GM04503 (cell line): ENCODE data around the gene ADAM22.

Source experiments
- DNase-seq: peaks from one replicate; pipeline ENCODE4 v3.0.0-alpha.2; 2012; ENCODE audit warnings: low read depth

ADAM22 gene

DNA sequence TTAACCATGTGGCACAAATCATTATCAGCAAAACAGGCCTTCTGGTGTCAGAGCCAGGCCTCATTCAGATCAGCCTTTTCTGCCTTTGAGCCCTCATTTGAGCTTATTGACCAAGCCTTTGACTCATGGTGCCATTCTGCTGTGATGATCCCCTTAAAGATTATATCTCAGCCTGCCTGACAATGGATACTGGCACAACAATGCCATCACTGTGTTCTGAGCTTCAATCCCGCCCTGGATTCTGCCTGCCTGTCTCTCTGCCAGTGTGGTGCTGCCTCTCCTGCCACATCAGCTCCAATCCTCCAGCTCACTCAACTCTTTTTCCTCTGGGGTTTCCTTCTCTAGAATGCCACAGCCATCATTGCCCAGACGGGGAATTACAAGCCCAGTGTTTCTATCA is 233.2 kb downstream of the ADAM22 start:
- DNase-seq, result no peak

GRCh38 chr7:88167721-88168120 is 233.7 kb downstream of the ADAM22 start:
- DNase-seq, result no peak

- no peak for DNase-seq
Measured at GRCh38 chr7:88169717-88170320, 235.8 kb downstream of the ADAM22 start.

- no peak for DNase-seq
Measured at GRCh38 chr7:88172842-88173241, 238.8 kb downstream of the ADAM22 start.

GRCh38 chr7:88176190-88176589 is 242.1 kb downstream of the ADAM22 start:
- DNase-seq, result no peak

DNA sequence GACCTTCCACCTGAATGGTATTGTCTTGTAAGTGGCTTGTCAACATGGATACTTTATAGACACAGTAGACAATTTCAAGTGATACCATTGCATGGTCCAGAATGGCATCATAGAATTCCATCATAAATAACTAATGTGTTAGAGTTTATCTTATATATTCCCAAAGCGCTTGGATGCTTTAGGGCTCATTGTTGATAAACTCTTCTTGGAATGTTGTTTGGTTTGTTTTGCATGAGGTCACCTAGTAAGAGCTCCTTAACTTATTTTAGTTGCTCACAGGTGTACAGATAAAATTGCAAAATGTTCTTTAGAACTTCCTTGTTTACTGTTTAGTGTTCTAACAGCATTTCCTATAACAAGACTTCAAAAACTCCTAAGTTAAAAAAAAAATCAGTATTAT is 249.0 kb downstream of the ADAM22 start:
- no peak for DNase-seq

DNA sequence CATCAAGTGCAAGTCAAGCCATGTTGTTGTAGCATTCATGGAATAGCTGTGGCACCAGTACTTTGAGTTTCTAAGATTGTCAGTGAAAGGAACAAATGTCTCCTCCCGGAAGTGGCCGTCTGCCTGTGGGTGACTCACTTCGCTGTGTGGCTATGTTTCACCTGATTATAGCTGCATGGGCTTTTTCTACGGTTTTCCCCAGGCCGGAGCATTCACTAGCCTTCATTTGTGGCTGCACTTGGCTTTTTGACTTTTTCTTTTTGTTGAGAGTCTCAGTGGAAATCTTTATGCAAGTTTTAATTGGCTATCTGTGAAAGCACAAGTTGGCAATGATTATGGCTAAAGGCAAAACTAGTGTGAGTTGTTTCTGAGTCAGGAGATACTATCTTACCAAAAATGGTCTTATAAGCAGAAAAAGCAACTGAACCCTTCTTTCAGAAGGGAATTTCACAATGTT is 250.8 kb downstream of the ADAM22 start:
- no peak for DNase-seq

GRCh38 chr7:88185650-88186049 is 251.6 kb downstream of the ADAM22 start:
- no peak for DNase-seq

DNA sequence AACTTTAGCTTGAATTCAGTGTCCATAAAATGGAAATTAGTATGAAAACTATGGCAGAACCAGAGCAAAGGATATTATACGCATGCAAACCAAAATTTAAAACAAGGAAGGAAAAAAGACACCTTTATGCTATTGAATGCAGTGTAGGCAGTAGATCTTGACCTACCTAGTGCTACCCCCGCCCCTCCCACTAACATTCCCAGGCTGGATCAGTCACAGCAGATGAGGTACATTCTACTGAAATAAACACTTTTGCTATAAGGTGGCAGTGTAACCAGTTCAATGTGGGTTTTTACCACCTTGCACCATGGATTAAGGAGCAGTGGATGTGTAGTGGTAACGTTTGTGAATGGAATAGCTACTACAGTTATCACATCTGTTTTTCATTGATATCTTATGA is 257.9 kb downstream of the ADAM22 start:
- no peak for DNase-seq

- DNase-seq, result no peak
Measured at GRCh38 chr7:88200261-88200660, 266.2 kb downstream of the ADAM22 start.

DNA sequence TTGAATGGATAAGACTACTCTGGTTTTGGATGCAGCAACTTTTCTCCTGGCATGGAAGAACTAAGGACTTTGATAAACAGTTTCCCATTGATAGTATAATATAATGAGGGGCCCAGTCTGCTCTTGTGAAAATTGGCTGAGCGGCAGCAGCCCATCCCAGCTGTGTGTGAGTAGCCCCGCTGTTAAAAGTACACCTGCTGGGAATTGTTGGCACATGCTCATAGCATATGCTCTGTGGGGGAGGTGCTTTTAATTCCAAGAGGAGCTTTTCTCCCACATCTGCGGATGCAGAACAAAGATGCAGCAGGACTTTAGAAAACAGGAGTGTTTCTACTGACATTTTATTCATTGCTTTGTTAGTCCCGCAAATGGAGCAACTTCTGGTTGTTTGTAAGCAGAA is 266.7 kb downstream of the ADAM22 start:
- no peak for DNase-seq

- no peak for DNase-seq
Measured at GRCh38 chr7:88201305-88201704, 267.3 kb downstream of the ADAM22 start.

DNA sequence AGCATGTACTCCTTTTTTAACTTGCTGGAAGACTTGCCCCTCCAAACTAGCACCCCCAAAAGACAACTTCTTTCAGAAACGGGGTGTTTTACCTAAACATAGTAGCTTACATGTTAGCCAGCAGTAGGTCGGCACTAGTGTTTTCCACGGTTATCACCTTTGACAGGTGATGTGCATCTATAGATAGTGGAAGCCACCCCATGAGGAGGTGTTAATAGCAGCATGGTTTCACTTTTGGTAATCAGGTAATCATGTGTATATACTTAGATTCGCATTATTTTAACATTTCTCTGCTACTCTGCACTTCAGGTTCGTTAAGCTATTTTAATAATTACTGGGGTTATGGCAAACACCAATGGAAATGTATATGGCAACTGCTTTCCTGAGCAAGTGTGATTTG is 268.2 kb downstream of the ADAM22 start:
- no peak for DNase-seq

- DNase-seq, result no peak
Measured at GRCh38 chr7:88202799-88203198, 268.7 kb downstream of the ADAM22 start.

DNA sequence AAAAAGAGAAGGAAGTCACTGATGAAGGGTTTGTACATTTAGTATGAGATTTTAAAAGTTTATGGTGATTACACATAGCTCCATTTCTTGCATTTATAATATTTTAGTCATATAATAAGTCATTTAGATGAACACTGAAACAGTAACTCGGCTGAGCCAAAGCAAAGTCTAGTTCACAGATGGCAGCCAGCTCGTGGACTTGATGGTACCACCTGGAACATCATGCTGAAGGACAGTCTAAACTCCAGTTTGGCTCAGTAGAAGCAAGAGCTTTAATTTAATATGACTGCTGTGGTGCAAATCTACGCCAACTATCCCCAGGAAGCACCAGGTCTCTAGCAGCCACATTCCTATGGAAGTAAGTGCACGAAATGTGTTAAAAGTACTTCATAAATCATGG is 269.4 kb downstream of the ADAM22 start:
- DNase-seq, result no peak

DNA sequence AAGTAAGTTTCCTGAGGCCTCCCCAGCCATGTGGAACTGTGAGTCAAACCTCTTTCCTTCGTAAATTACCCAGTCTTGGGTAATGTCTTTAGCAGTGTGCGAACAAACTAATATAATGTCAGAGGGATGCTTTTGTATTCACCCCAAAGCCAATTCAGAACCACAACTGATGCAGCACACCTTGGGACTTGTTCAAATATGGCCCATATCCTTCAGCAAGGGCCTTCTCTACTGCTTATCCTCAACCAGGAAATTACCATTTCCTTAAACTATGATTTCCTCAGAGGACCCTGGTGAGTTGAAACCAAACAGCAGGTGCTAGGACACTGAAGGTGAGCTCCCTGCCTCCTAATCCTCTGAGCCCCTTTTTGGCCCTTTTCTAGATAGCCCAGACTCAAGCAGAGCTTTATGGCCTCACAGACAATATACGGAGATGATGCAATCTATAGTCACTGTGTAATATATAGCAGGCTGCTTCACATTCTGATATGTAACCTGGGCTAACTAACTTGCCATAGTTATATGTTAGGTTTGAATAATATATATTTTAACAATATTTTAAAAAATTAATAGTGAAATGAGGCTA is 270.6 kb downstream of the ADAM22 start:
- no peak for DNase-seq

- no peak for DNase-seq
Measured at GRCh38 chr7:88205179-88205578, 271.1 kb downstream of the ADAM22 start.

DNA sequence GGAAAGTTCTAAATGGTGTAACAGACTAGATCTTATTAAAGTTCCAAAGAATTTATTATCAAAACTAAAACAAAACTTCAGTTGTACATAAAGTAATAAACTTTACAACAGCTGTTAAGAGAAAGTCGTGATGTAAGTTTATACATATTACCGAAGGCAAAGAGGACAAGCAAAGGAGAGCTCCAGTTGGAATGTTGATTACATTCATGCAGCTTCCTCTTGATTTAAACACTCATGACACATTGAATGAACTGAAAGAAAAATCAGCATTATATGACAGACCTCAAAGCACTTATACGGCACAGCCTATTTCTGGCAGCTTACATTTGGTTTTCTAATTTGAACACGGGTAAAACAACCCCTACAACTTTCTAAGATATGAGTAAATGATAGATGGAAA is 272.2 kb downstream of the ADAM22 start:
- no peak for DNase-seq

DNA sequence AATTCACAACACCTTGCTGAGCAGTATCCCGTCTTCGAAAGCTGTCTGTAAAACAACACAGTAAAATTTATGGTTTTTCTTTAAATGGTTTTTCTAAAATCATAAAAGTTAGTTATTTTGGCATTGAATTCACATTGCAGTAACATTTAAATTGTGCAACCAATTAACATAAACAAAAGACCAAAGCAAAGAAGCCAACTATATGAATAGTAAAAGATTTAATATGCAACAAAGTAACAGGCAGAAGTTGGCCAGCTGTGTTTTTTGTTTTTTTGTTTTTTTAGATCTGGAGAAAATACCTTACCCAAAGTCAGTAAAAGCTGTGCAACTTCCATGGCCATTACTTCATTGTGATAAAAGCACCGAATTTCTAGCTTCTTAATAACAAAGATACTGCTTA is 274.5 kb downstream of the ADAM22 start:
- no peak for DNase-seq

GRCh38 chr7:88212918-88213317 is 278.9 kb downstream of the ADAM22 start:
- no peak for DNase-seq

DNA sequence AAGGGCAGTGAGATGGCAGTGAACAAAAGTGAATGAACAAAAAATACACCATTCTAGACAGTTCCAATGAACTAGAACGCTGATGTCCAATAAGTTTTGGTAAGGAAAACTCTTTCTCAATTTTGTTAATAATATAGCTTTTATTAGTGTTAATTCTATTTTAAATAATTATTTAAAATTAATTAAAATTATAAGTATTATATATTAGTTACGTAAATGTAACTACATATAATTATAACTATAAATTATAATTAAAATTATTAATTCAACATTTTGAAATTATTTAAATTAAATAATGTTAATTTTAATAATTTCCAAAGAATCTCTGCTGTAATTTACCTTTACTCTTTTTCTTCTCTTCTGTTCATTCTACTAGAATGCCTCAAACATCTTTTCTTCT is 280.4 kb downstream of the ADAM22 start:
- no peak for DNase-seq

DNA sequence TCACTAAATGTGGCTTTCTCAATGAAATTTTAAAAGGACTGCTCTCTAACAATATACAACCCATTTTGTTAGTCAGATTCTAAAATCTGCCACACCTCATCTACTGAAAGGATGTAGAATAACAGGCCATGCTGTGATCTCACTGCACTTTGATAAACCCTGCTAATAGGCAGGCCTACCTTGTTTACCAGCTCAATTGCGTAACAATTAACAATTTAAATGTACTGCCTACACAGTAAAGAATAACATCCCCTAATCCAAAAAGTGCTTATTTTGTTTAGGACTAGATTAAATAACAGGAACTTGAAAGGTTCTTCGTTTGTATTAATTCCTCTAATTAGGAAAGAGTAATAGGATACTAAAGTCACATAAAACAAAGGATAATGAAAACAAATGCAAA is 281.2 kb downstream of the ADAM22 start:
- DNase-seq, result no peak

GRCh38 chr7:88216276-88216675 is 282.2 kb downstream of the ADAM22 start:
- DNase-seq, result no peak

DNA sequence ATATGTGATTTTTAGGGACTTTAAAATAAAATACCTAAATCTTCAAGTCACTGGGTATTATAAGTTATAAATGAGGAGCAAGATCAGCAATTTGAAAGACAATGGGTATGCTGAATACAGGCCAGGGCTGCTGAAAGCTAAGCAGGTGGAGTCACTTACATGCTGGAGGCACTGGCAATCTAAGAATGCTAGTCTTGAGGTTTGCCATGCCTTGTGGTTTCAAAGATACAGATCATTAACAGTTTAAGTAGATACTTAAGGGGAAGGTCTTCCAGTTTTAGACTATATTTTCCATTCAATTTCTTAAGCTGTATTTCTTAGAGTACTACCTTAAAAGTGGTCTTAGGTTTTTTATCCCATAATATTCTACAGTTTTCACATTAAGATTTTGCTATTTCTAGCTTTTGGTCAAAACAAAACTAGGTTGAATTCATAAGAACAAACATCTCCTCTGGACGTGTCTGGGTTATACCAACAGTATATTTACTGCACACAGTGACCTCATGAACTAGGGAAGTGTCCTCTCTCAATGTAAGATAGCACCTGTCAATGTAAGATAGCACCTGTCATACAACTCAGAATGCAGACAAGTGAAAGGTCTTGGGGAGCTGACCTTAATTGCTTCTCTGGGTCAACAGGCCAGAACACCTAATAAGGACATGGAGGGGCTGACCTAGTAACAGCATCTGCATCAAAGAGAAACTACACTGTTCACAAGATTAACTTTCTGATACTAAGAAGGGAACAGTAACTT is 283.8 kb downstream of the ADAM22 start:
- no peak for DNase-seq
